GM12873 (cell line): ENCODE measurements around the gene CCDC124.

Experiments
- TF ChIP-seq, protein P1 (sequence below): IDR thresholded peaks from 2 replicates; pipeline ENCODE4 v1.5.1; 2012; ENCODE audit warnings: low read depth, mild to moderate bottlenecking, moderate library complexity, low read length, control low read depth; ENCODE audit not compliant: insufficient read depth; ENCODE audit errors: missing control alignments

The CCDC124 gene

DNA sequence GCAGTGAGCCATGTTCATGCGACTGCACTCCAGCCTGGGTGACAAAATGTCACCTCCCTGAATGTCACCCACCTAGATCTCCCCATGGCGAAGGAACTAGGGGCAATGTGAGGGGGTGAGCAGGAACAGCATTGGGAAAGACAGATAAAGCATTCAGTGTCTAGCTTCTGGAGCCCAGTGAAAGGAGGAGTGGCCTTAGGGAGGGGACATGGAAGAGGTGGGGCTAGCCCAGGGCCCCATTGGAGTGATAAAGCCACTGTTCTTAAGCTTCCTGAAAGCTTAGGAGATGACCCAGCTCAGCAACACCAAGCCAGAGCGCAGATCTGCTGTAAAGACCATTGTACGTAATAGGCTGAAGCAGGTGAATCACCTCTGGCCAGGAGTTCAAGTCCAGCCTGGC lies 21.1 kb downstream of the CCDC124 start:
- TF ChIP-seq, protein P1, sequence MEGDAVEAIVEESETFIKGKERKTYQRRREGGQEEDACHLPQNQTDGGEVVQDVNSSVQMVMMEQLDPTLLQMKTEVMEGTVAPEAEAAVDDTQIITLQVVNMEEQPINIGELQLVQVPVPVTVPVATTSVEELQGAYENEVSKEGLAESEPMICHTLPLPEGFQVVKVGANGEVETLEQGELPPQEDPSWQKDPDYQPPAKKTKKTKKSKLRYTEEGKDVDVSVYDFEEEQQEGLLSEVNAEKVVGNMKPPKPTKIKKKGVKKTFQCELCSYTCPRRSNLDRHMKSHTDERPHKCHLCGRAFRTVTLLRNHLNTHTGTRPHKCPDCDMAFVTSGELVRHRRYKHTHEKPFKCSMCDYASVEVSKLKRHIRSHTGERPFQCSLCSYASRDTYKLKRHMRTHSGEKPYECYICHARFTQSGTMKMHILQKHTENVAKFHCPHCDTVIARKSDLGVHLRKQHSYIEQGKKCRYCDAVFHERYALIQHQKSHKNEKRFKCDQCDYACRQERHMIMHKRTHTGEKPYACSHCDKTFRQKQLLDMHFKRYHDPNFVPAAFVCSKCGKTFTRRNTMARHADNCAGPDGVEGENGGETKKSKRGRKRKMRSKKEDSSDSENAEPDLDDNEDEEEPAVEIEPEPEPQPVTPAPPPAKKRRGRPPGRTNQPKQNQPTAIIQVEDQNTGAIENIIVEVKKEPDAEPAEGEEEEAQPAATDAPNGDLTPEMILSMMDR = no peak

- TF ChIP-seq, protein P1 = no peak
Observed at GRCh38 chr19:17954401-17954800, 21.6 kb downstream of the CCDC124 start.

- TF ChIP-seq, protein P1 = no peak
Observed at GRCh38 chr19:17957149-17957849, 24.5 kb downstream of the CCDC124 start.

GRCh38 chr19:17957885-17958284 lies 25.1 kb downstream of the CCDC124 start:
- TF ChIP-seq, protein P1 = no peak

DNA sequence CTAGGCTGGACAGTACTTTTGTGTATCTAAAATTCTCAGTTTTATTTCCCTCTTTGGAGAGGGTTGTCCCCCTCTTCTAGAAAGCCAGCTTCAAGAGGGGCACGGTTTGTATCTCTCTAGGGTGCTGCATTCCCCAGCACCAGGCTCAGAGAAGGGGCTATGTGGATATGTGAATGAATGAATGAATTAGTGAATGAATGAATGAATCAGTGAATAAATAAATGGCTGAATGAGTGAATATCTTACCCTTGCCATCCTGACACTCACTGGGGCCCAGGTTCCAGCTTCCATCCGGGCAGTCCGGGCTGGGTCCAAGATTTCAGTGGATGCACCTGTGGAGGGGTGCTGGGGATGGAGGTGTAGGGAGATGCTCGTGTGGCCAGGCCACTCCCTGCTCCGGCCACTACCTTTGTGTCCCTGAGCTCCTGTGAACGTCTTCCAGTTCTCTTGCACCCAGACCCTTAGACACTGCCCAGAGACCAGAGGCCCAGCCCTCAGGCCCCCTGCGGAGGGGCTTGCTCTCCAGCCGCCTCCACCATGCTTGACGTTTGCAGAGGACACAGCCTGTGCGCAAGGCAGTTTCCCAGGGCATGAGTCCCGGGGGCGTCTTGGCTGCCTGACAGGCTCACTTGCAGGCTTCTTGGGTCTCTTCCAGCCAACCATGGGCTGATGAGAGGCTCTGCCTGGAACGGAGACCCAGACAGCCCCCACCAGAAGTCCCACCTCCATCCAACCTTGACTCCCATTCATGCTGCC lies 31.3 kb downstream of the CCDC124 start:
- TF ChIP-seq, protein P1 = no peak

GRCh38 chr19:17965370-17966128 lies 32.7 kb downstream of the CCDC124 start:
- TF ChIP-seq, protein P1 = no peak

DNA sequence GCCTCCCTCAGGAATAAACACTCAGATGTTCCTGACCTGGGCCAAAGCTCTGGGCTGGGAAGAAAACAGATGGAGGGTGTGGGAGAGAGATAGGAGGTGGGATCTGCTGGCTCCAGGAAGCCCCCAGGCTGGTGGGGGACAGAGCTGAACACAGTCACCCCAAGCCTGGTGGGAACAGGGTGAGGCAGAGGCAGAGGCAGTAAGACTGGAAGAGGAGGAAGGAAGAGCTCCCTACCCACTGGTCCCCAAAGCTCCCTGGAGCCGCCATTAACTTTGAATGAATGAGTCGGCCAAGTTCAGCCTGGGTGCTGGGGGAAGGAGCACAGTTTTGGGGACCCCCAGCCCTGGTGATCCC lies 33.3 kb downstream of the CCDC124 start:
- TF ChIP-seq, protein P1 = no peak
